HCT116 (cell line): ENCODE data around the gene PPP1R10. TPM values are rescaled to one million over a fixed set of nuclear protein-coding genes. Genes with fewer than 3 reads are reported as not detected.

ENCODE experiments used
- ATAC-seq: fragments of 200-7000 bp; cut with Tn5 transposase; 2 replicates; pipeline ENCODE4 v1.9.1; 2020; ENCODE audit warnings: mild to moderate bottlenecking, moderate library complexity
- BruUV-seq: library from RNA; stranded (reverse); fragments of 400-500 nt; replicated peaks from 2 replicates; lab custom pipeline; 2021; lab: Mats Ljungman, UMichigan
- CTCF ChIA-PET: fragments of 300-600 bp; sonication (Branson Sonifier 250); formaldehyde crosslinking; loops from one replicate; lab custom pipeline; 2021; ENCODE audit warnings: antibody characterized with exemption; lab: Charles Lee
- POLR2A ChIA-PET: fragments of 300-600, 350-600 bp; sonication (Branson Sonifier 250); formaldehyde crosslinking; loops from one replicate; lab custom pipeline; 2021; ENCODE audit warnings: antibody characterized with exemption; lab: Charles Lee
- RAD21 ChIA-PET, 2 experiments: fragments of 300-600 bp; sonication (Branson Sonifier 250); formaldehyde crosslinking; loops; one replicate each; lab custom pipeline; 2023; ENCODE audit warnings: low total read pairs in 2 of 2; ENCODE audit not compliant: uncharacterized antibody in 2 of 2, unreplicated experiment in 2 of 2, low non-redundant PET in 1 of 2; lab: Charles Lee
- DNase-seq: peaks from one replicate; pipeline ENCODE4 v3.0.0-alpha.2; 2010; ENCODE audit warnings: low read depth, low spot score
- H2AFZ ChIP-seq: fragments of 200-600 bp; shearing (Covaris generic), sonication (generic); 2 replicates; pipeline ENCODE4 v1.6.1; 2017; ENCODE audit warnings: low read depth, mixed run types, mixed read lengths, antibody characterized with exemption, low read length; ENCODE audit not compliant: poor library complexity, severe bottlenecking
- H3K27ac ChIP-seq: 2 replicates; pipeline ENCODE4 v1.5.1; 2012; ENCODE audit warnings: low read depth, low read length
- H3K27me3 ChIP-seq: fragments of 200-600 bp; sonication (generic); 2 replicates; pipeline ENCODE4 v1.6.1; 2016; ENCODE audit warnings: mixed run types, low read length, mixed read lengths; ENCODE audit not compliant: insufficient read depth
- H3K36me3 ChIP-seq, 2 experiments: fragments of 200-500 bp in 1 of 2; fragments of 200-600 bp in 1 of 2; sonication (Bioruptor generic) in 1 of 2; sonication (generic) in 1 of 2; 2 replicates each; pipeline versions ENCODE4 v1.5.1 to v1.6.1; 2014 to 2016; ENCODE audit warnings: low read length in 2 of 2, inconsistent platforms in 1 of 2, mixed read lengths in 1 of 2, mixed run types in 1 of 2; ENCODE audit not compliant: insufficient read depth in 2 of 2, control insufficient read depth in 1 of 2
- H3K4me1 ChIP-seq, 2 experiments: fragments of 200-600 bp in 1 of 2; sonication (generic) in 1 of 2; 2 replicates each; pipeline versions ENCODE4 v1.5.1 to v1.6.1; 2012 to 2017; ENCODE audit warnings: low read length in 2 of 2, inconsistent platforms in 1 of 2, mild to moderate bottlenecking in 1 of 2, mixed read lengths in 1 of 2, mixed run types in 1 of 2, moderate library complexity in 1 of 2; ENCODE audit not compliant: insufficient read depth in 2 of 2, control insufficient read depth in 1 of 2
- H3K4me2 ChIP-seq: fragments of 200-600 bp; sonication (generic); 2 replicates; pipeline ENCODE4 v1.6.1; 2017; ENCODE audit warnings: mixed run types, low read length, mixed read lengths
- H3K4me3 ChIP-seq, 2 experiments: fragments of 200-600 bp in 1 of 2; sonication (generic) in 1 of 2; replicated peaks in 1 of 2; 2 replicates each; pipeline ENCODE4 v1.5.1; 2011 to 2016; ENCODE audit warnings: low read length in 2 of 2, control low read depth in 1 of 2, low read depth in 1 of 2, mild to moderate bottlenecking in 1 of 2, mixed read lengths in 1 of 2, mixed run types in 1 of 2
- H3K79me2 ChIP-seq: fragments of 200-600 bp; sonication (generic); 2 replicates; pipeline ENCODE4 v1.6.1; 2017; ENCODE audit warnings: mild to moderate bottlenecking, mixed run types, low read length, moderate library complexity, mixed read lengths; ENCODE audit not compliant: insufficient read depth
- H3K9ac ChIP-seq: fragments of 200-600 bp; sonication (generic); 2 replicates; pipeline ENCODE4 v1.6.1; 2016; ENCODE audit warnings: low read length, mixed read lengths
- H3K9me2 ChIP-seq: fragments of 200-600 bp; sonication (generic), shearing (Covaris generic); 2 replicates; pipeline ENCODE4 v1.6.1; 2017; ENCODE audit warnings: mixed run types, mild to moderate bottlenecking, moderate library complexity; ENCODE audit not compliant: insufficient read depth
- H3K9me3 ChIP-seq, 2 experiments: fragments of 200-500 bp in 1 of 2; fragments of 200-600 bp in 1 of 2; sonication (Bioruptor generic) in 1 of 2; sonication (generic) in 1 of 2; 2 replicates each; pipeline ENCODE4 v1.6.1; 2014 to 2017; ENCODE audit warnings: low read length in 2 of 2, mixed read lengths in 2 of 2, inconsistent platforms in 1 of 2, low read depth in 1 of 2, mild to moderate bottlenecking in 1 of 2, mixed run types in 1 of 2, moderate library complexity in 1 of 2; ENCODE audit not compliant: control insufficient read depth in 1 of 2, insufficient read depth in 1 of 2
- H4K20me1 ChIP-seq: fragments of 200-600 bp; sonication (generic), shearing (Covaris generic); 2 replicates; pipeline ENCODE4 v1.6.1; 2017; ENCODE audit warnings: mixed run types, mild to moderate bottlenecking, moderate library complexity; ENCODE audit not compliant: insufficient read depth
- CBX3 ChIP-seq: IDR thresholded peaks from 2 replicates; pipeline ENCODE4 v1.6.1; 2012; ENCODE audit warnings: low read depth
- CTCF ChIP-seq, 3 experiments: fragments of 200-600 bp in 1 of 3; sonication (generic) in 1 of 3; IDR thresholded peaks in 2 of 3; conservative IDR thresholded peaks in 1 of 3; 2 replicates each; pipeline ENCODE4 v1.5.1; 2012 to 2017; ENCODE audit warnings: low read depth in 2 of 3, low read length in 2 of 3, antibody characterized with exemption in 1 of 3, borderline replicate concordance in 1 of 3, control low read depth in 1 of 3, mild to moderate bottlenecking in 1 of 3, mixed read lengths in 1 of 3, mixed run types in 1 of 3, moderate library complexity in 1 of 3; ENCODE audit not compliant: insufficient read depth in 1 of 3
- ELF1 ChIP-seq: IDR thresholded peaks from 2 replicates; pipeline ENCODE4 v1.6.1; 2012; ENCODE audit warnings: low read depth, borderline replicate concordance
- EZH2phosphoT487 ChIP-seq: fragments of 200-600 bp; IDR thresholded peaks from 2 replicates; pipeline ENCODE4 v1.6.1; 2018; ENCODE audit warnings: antibody characterized with exemption, borderline replicate concordance
- POLR2A ChIP-seq: IDR thresholded peaks from 2 replicates; pipeline ENCODE4 v1.7.0; 2011; ENCODE audit warnings: borderline replicate concordance; ENCODE audit not compliant: insufficient read depth, insufficient read length; ENCODE audit errors: extremely low read depth
- POLR2AphosphoS5 ChIP-seq: IDR thresholded peaks from 2 replicates; pipeline ENCODE4 v1.6.1; 2011; ENCODE audit warnings: mild to moderate bottlenecking, low read depth, low read length, moderate library complexity
- REST ChIP-seq: IDR thresholded peaks from 2 replicates; pipeline ENCODE4 v1.6.1; 2012; ENCODE audit warnings: low read depth
- SIN3A ChIP-seq: IDR thresholded peaks from 2 replicates; pipeline ENCODE4 v1.6.1; 2012; ENCODE audit warnings: low read depth
- SRF ChIP-seq: IDR thresholded peaks from 2 replicates; pipeline ENCODE4 v1.6.1; 2012; ENCODE audit warnings: low read depth
- intact Hi-C: fragments of 100-400 bp; cut with micrococcal nuclease; formaldehyde crosslinking; loops from 2 replicates; pipeline ENCODE4 v1.10.0; 2022
- total RNA-seq: library from RNA; stranded (reverse); gene quantifications from one replicate; pipeline ENCODE4 v1.2.1, GENCODE V29; 2021; ENCODE audit not compliant: unreplicated experiment

PPP1R10 gene
- total RNA-seq, 1 experiment from 2014 or later: 104 TPM

GRCh38 chr6:30625511-30625910 is 8.5 kb upstream of the PPP1R10 start:
- POLR2A ChIA-PET: interaction anchor here (1.2 to 2.0 kb wide), 2 partner anchors 8 to 10 kb away, joined by 4 to 10 read pairs; partner anchors contain the start of genes MRPS18B and PPP1R10

More at GRCh38 chr6:30625511-30625910, 8.5 kb upstream of the PPP1R10 start:
- H4K20me1 ChIP-seq: no peaks in the 10 kb centered on the region
- H3K4me3 ChIP-seq: no peak overlapping the region
- ChIA-PET RAD21 (no interaction called here), CTCF (no interaction called here)
- ATAC-seq: no peak
- peaks cover 24% of the 10 kb centered on the region; the same call in 1 of the 2 replicates for H3K79me2 ChIP-seq
- TF ChIP-seq ELF1 (no peak), SIN3A (no peak), CTCF (IDR thresholded peaks at IDR 0.05 in 2 of 3, conservative IDR thresholded peaks at IDR 0.05 in 1 of 3; ENCODE audit: borderline replicate concordance in 1 of 3, insufficient read depth in 1 of 3, low read depth in 2 of 3, low read length in 2 of 3) (no peak), SRF (no peak), REST (no peak), CBX3 (no peak), POLR2A (no peak), EZH2phosphoT487 (no peak), POLR2AphosphoS5 (no peak)
- peaks cover 42 to 44% of the 10 kb centered on the region in 2 experiments for H3K36me3 ChIP-seq
- peaks cover 2 to 15% of the 10 kb centered on the region in 2 experiments; a peak in 3 of 4 replicates for H3K4me1 ChIP-seq
- no peak overlapping the region for H3K27ac ChIP-seq
- no peak overlapping the region for H3K9ac ChIP-seq
- intact Hi-C loops: no loop called here
- no peaks in the 10 kb centered on the region for H3K27me3 ChIP-seq
- DNase-seq: no peak
- no peak overlapping the region for H3K4me2 ChIP-seq
- no peaks in the 10 kb centered on the region for H3K9me3 ChIP-seq
- BruUV-seq: no TSS peak
- no peak overlapping the region for H2AFZ ChIP-seq
- H3K9me2 ChIP-seq: no peaks in the 10 kb centered on the region
